Stomach (tissue), 4 donors: ENCODE results near the gene ADCY10.

Experiments used
- POLR2A ChIP-seq, 4 donors: fragments of 450-650 bp; IDR thresholded peaks; one replicate each; pipeline ENCODE4 v1.6.1; 2016; ENCODE audit warnings: antibody characterized with exemption in 4 of 4, control low read depth in 2 of 4, mild to moderate bottlenecking in 1 of 4, moderate library complexity in 1 of 4
- TF ChIP-seq, protein P1 (sequence below), 7 experiments: fragments of 450-650 bp in 4 of 7; fragments of 200-600 bp in 3 of 7; sonication (generic) in 3 of 7; IDR thresholded peaks; one replicate each; pipeline ENCODE4 v1.5.1; 2016 to 2019; ENCODE audit warnings: antibody characterized with exemption in 7 of 7, control low read depth in 2 of 7, mild to moderate bottlenecking in 1 of 7

DNA sequence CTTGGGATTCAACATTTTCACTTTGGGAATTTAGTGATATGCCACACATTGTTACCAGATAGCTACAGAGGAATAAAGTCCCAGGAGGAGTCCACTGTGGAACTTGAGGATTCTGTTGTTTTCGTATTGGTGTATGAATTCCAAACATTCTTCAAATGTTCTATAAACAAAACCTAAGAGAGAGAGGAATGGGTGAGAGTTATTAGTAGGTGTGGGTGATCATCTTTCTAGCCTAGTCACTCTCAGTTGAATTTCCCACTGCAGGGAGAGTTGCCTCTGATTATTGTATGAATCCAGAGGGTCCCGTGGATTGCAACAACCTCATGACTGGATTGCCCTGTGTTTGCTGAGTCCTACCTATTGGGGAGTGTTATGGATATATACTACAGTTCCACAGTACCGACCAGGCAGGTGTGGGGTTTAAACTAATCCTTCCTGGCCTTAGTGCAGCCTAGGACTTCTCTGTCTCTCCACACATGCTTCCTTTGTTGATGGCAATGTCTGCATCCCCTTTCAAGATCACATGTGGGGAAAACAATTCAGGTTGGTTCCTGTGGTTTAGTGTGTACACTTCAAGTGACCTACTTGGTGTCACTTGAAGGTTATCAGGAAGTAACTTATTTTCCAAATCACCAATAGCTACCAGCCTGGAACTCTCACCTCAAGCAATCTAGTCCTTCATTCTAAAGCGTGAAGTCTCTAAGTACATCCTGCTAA is 91.8 kb downstream of the ADCY10 start:
- no peak for TF ChIP-seq POLR2A (IDR thresholded peaks at IDR 0.05)
- TF ChIP-seq, protein P1, sequence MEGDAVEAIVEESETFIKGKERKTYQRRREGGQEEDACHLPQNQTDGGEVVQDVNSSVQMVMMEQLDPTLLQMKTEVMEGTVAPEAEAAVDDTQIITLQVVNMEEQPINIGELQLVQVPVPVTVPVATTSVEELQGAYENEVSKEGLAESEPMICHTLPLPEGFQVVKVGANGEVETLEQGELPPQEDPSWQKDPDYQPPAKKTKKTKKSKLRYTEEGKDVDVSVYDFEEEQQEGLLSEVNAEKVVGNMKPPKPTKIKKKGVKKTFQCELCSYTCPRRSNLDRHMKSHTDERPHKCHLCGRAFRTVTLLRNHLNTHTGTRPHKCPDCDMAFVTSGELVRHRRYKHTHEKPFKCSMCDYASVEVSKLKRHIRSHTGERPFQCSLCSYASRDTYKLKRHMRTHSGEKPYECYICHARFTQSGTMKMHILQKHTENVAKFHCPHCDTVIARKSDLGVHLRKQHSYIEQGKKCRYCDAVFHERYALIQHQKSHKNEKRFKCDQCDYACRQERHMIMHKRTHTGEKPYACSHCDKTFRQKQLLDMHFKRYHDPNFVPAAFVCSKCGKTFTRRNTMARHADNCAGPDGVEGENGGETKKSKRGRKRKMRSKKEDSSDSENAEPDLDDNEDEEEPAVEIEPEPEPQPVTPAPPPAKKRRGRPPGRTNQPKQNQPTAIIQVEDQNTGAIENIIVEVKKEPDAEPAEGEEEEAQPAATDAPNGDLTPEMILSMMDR (IDR thresholded peaks at IDR 0.05), result no peak
